ENCODE data around the gene OIT3.
"Not testable (repeated sequence)": the region's sequence is repeated elsewhere in the genome, so short reads cannot be mapped to it uniquely, and the experiment has no call there.

The OIT3 gene

DNA sequence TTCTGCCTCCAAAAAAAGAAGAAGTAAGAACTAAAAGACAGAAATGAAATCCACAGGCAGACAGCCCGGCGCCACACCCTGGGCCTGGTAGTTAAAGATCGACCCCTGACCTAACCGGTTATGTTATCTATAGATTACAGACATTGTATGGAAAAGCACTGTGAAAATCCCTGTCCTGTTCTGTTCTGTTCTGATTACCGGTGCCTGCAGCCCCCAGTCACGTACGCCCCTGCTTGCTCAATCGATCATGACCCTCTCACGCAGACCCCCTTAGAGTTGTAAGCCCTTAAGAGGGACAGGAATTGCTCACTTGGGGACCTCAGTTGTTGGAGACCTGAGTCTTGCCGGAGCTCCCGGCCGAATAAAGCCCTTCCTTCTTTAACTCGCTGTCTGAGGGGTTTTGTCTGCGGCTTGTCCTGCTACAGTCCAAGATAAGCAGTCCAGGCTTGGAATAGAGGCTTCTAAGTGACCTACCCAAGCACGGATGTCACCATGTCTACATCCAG is 10.5 kb downstream of the OIT3 start:
- DNase-seq (ENCODE audit: low spot score): not testable (repeated sequence)

DNA sequence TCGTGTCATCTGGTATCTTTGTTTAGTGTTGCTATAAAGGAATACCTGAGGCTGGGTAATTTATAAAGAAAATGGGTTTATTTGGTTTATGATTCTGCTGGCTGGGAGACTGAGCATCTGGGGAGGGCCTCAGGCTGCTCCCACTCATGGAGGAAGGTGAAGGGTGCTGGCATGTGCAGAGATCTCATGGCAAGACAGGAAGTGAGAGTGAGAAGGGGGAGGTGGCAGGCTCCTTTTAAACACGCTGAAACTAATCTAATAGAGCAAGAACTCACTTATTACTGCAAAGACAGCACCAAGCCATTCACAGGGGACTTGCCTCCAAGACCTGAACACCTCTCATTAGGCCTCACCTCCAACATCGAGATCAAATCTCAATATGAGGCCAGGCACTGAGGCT is 11.3 kb downstream of the OIT3 start:
- no peak for DNase-seq (ENCODE audit: low spot score)

DNA sequence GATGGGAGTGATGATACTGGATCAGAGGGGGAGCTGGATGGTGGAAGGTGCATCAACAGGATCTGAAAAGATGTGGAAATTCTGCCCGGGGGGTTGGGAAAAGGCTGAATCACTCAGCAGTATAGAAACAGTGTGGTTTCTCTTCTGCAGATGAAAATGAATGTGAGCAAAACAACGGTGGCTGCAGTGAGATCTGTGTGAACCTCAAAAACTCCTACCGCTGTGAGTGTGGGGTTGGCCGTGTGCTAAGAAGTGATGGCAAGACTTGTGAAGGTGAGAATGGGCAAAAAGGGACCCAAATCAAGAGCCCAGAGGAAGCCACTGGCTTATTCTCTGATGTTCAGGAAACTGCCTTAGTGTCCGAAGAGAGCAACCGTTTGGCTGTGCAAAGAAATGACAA is 12.9 kb downstream of the OIT3 start:
- no peak for DNase-seq (ENCODE audit: low spot score)

DNA sequence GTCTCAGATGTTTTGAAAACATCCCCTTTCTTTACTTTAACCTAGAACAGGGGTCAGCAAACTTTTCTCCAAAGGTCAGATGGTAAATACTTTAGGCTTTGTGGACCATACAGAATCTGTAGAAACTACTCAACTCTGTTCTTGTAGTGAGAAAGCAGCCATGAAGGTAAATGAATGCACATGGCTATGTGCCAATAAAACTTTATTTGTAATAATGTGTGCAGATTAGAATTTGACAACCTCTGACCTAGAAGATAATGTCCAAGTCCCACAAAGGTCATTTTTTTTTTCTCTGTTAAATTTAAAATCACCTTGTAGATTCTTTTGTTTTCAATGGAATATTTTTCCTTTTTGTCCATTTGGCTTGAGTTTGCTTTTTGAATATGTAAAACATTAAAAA is 17.2 kb downstream of the OIT3 start:
- DNase-seq (ENCODE audit: low spot score): no peak

DNA sequence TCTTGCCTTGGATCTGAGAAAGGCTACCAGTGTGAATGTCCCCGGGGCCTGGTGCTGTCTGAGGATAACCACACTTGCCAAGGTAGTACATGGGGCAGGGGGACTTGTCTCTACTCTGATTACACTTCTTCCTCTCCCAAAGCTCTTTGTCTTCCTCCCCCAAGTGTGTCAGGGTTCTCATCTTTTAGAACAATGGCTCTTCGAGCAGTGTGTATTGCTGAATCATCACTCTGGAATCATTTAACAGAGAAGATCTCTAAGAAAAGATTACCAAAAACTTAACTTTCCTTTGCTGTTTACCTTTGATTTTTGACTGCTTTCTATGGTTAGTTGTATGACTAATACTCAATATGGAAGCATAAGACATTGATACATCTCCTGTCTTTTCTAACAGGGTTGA is 18.2 kb downstream of the OIT3 start:
- DNase-seq (ENCODE audit: low spot score): no peak

DNA sequence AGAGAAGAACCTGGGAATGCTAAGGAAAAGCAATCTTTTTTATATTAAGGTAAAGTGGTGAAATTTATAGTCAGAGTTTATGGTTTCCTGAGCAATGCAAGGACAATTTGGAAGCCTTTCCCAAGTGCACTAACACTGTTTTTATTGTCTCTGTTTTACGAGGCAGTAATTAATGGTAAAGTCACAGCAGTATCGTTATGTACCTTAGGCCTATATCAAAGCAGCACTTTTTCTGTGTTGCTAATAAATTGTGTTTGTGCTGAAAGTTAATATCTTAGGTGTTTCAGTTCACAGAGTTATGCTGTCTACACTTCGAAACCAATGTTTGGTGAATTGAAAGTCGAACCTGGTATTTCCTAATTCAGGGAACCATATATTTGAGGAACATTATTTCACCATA is 19.2 kb downstream of the OIT3 start:
- no peak for DNase-seq (ENCODE audit: low spot score)

DNA sequence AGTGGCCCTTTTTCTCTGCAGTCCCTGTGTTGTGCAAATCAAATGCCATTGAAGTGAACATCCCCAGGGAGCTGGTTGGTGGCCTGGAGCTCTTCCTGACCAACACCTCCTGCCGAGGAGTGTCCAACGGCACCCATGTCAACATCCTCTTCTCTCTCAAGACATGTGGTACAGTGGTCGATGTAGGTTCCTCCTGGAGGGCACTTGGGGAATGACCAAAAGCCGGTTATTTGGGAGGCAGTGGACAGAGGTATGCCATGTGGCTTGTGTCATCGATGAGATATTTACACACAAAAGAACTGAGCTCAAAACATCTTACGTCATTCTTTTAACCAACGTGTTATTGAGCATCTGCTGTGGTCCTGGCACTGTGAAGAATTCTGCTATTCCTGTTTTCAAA is 19.7 kb downstream of the OIT3 start:
- no peak for DNase-seq (ENCODE audit: low spot score)

DNA sequence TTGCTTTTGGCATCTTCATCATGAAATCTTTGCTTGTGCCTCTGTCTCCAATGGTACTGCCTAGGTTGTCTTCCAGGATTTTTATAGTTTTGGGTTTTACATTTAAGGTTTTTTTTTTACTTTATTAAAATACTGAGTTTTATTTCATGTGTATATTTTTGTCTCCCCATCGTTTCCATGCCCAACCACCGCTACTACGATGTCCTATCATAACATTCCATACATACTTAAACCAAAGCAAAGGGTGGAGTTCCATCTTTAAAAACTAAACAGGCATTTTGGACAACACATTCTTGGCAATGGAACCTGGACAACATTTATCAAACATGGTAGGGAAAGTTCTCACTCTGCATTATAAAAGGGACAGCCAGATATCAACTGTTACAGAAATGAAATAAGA is 23.7 kb downstream of the OIT3 start:
- DNase-seq (ENCODE audit: low spot score): not testable (repeated sequence)

DNA sequence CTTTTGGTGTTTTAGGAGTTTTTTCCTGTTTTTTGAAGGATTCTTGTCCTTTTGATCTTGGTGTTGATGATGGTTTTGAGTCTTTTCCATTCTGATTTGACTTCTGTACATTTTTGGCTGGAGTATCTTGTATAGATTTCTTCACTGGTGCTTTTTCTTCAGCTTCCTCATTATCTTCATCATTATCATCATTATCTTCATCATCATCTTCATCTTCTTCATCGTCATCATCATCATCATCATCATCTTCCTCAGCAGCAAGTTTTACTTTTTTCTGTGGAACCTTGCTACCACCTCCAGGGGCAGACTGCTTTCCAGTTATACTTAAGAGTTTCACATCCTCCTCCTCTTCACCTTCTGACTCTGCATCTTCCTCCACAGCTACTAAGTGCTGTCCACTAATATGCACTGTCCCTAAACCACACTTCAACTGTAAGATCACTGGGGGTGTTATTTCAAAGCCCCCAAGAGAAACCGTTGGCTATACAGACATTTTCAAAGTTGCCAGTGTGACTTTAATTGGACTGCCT is 24.3 kb downstream of the OIT3 start:
- not testable (repeated sequence) for DNase-seq (ENCODE audit: low spot score)

DNA sequence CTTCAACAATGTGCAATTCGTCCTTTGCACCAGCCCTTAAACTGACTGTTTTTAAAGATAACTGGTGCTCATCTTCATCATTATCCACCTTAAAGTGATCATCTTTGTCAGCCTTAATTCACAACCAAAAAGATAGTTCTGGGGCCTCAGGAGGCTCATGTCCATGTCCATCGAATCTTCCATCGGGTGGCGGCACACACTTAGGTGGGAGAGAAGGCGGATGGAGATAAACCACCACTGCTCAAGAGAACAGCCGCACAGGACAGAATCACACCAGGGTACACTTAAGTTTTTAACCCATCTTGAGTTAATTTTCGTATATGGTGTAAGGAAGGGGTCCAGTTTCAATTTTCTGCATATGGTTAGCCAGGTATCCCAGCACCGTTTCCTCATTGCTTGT is 24.8 kb downstream of the OIT3 start:
- DNase-seq (ENCODE audit: low spot score): no peak

DNA sequence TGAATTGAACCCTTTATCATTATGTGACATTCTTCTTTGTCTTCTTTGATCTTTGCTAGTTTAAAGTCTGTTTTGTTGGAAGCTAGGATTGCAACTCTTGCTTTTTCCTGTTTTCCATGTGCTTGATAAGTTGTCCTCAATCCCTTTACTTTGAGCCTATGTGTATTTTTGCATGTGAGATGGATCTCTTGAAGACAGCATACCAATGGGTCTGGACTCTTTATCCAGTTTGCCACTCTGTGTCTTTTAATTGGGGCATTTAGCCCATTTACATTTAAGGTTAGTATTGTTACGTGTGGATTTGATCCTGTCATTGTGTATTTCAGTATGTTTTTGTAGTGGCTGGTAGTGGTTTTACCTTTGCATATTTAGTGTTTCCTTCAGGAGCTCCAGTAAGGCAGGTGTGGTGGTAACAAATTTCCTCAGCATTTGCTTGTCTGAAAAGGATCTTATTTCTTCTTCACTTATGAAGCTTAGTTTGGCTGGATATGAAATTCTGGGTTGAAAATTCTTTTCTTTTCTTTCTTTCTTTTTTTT is 27.7 kb downstream of the OIT3 start:
- not testable (repeated sequence) for DNase-seq (ENCODE audit: low spot score)

DNA sequence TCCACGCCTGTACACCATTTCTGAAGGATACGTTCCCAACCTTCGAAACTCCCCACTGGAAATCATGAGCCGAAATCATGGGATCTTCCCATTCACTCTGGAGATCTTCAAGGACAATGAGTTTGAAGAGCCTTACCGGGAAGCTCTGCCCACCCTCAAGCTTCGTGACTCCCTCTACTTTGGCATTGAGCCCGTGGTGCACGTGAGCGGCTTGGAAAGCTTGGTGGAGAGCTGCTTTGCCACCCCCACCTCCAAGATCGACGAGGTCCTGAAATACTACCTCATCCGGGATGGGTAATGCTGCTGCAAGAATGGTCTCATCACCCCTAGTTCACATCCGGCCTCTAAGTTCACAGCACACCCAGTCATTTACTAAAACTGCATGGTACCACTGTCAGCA is 30.8 kb downstream of the OIT3 start:
- DNase-seq (ENCODE audit: low spot score): no peak

DNA sequence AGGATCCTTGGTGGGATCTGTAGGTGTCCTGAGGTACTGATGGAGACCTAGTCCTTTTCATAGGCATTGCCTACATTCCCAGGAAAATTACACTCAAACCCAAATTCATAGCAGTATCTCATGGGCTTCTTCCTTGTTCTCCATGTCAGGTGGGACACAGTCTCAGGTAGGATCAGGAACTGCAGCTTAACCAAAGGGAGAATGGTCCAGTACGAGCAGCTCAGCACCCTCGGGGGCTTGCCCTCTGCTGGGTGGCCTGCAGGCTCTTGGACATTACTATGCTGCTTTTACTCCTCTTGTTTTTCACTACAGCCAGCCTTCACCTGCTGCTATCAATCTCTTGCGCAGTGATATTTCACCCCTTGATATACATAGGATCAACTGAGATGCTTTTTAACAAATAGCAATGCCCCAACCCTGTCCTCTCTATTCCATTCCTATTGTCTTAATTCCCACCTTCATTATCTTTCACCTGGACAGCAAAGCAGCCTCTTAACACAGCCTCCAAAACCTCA is 32.5 kb downstream of the OIT3 start:
- no peak for DNase-seq (ENCODE audit: low spot score)

DNA sequence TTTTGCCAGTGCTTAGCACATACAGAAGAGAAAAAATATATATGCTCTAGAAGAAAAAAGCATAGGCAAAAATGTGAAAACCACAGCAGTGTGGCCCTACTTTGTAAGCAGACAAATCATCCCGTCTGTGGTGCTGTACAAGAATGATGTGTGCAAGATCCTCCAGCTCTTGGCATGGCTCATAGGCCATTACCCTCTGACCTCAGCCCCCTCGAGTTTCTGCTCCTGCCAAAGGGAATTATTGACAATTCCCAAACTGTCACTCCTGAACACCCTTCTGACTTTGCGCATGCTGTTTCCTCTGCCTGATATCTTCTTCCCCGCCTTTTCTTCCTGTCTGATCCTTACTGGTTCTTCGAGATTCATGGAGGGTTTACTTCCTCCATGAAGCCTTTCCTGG is 33.9 kb downstream of the OIT3 start:
- no peak for DNase-seq (ENCODE audit: low spot score)

DNA sequence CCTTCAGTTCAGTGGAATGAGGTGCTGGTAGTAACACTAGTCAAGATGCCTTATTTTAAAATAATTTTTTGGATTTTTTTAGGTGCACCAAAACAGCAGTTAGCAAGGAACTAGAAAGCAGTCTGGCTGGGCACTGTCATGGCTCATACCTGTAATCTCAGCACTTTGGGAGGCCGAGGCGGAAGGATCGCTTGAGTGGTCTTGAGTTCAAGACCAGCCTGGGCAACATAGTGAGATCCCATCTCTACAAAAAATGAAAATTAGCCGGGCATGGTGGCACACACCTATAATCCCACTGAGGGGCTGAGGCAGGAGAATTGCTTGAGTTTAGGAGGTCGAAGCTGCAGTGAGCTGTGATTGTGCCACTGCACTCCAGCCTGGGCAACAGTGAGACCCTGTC is 35.3 kb downstream of the OIT3 start:
- no peak for DNase-seq (ENCODE audit: low spot score)

DNA sequence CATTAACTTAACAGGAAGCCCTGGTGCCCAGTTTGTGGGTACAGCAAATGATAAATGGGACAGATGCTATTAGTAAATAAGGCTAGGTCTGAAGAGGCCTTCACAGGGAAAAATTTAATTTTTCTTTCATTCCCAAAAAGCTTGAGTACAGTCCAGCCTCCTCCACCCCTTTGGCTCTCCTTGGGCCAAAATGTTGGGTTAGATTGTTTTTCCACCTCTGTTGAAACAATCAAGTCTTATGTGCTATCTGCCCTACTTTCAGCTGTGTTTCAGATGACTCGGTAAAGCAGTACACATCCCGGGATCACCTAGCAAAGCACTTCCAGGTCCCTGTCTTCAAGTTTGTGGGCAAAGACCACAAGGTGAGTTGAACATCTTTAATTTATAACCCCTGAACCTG is 36.7 kb downstream of the OIT3 start:
- no peak for DNase-seq (ENCODE audit: low spot score)

DNA sequence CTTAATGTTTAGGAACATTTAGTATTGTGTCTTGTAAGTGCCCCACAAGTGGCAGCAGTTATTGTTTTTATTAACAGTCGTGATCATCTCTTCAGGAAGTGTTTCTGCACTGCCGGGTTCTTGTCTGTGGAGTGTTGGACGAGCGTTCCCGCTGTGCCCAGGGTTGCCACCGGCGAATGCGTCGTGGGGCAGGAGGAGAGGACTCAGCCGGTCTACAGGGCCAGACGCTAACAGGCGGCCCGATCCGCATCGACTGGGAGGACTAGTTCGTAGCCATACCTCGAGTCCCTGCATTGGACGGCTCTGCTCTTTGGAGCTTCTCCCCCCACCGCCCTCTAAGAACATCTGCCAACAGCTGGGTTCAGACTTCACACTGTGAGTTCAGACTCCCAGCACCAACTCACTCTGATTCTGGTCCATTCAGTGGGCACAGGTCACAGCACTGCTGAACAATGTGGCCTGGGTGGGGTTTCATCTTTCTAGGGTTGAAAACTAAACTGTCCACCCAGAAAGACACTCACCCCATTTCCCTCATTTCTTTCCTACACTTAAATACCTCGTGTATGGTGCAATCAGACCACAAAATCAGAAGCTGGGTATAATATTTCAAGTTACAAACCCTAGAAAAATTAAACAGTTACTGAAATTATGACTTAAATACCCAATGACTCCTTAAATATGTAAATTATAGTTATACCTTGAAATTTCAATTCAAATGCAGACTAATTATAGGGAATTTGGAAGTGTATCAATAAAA is 38.9 kb downstream of the OIT3 start:
- no peak for DNase-seq (ENCODE audit: low spot score)

DNA sequence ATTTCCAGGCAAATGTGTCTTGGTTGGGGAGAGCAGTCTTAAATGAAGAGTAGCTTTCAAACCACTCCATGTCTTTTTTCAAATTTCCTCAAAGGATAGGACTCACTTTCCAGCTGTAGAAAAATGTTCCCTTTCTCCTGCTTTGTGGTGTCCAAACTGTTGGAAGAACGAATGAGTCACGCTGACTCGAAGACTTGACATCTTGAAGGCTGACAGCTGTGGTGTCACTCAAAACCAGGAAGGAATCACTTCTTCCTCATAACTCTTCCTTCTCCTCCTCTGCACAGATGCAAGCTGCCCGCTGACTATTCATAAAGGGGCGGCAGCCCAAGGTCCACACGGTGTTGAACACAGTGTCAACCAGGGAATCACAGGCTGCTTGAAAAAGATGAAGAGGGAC is 41.8 kb downstream of the OIT3 start:
- DNase-seq (ENCODE audit: low spot score): no peak

DNA sequence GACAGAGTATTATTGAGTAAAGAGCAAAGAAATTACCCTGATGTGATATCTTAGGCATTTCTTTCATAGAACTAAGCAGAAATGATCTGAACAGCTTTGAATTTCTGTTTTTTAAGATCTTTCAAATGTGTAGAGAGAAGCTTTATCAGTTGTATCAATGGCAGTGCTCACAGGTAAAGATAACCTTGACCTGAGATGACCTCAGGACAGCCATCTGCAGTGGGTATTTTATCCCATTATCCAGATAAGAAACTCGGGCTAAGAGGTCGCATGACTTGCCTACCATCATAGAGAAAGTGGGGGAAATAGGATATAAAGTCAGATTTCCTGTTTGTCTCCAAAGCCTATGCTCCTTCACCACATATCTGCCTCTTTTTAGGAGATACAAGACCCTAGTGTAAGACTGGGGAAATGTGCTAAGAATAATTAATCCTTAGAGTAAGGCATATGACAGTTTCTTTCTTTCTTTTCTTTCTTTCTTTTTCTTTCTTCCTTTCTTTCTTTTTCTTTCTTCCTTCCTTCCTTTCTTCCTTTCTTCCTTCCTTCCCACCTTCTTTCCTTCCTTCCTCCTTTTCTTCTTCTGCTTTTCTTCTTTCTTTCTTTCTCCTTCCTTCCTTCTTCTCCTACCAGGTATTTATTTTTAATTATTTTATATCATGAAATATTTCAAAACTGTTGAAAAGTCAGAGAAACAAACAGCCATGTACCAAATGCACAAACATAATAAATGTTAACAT is 50.1 kb downstream of the OIT3 start:
- no peak for DNase-seq (ENCODE audit: low spot score)

DNA sequence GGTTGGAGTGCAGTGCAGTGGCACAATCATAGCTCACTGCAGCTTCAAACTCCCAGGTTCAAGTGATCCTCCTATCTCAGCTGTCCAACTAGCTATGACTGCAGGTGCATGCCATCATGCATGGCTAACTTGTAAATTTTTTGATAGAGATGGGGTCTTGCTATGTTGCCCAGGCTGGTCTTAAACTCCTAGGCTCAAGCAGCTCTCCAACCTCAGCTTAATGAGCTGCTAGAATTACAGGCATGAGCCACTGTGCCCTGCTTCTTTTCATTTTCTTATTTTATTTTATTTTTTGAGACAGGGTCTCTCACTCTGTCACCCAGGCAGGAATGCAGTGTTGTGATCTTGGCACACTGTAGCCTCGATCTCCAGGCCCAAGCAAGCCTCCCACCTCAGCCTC is 53.4 kb downstream of the OIT3 start:
- no peak for DNase-seq (ENCODE audit: low spot score)

DNA sequence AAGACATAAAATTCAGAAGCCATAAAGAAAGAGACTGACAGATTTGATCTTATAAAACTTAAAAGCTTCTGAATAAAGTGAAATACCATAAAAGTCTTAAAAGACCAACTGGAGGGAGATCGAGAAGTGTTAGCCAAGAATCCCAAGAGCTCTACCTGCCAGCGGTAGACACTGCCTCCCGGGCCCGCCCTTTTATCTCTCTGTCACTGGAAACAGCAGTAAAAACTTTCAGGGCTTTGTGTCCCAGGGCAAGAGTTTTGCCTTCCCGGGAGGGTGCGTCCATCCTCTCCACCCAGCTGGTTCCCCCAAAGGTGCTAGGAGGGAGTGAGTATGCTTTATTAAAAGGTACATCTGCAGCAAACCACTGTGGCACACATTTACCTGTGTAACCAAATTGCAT is 55.2 kb downstream of the OIT3 start:
- no peak for DNase-seq (ENCODE audit: low spot score)

DNA sequence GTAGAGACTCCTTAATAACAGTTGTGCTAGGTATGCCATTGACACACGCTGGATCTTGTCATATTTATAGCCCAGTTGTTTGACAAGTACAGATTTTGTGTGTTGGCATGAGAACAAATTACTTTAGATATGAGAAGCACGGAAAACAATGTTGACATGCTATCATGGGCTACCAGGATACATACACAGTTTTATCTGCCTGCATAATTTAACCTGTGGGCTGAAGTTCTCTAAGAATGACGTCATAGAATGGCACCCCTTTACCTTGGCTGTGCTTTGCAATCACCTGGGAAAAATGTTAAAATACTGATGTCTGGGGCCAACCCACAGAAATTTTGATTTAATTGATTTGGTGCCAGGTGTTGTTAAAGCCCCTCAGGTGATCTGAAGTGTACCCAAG is 58.2 kb downstream of the OIT3 start:
- DNase-seq (ENCODE audit: low spot score): no peak

DNA sequence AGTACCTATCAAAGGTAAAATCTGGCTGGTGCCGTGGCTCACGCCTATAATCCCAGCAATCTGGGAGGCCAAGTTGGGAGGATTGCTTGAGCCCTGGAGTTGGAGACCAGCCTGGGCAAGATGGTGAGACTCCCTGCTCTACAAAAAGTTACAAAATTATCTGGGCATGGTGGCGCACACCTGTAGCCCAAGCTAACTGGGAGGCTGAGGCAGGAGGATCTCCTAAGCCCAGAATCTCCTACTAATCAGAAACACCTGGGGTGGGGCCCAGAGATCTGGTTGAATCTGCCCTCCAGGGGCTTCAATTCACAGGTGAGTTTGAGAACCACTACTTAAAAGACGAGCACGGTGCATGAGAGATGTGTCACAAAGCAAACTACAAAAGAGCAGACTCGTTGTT is 58.6 kb downstream of the OIT3 start:
- no peak for DNase-seq (ENCODE audit: low spot score)

Data from AG08395 (cell line).